GM19043 (cell line): Measurements from ENCODE around the gene DZIP1L.

ENCODE experiments used
- ATAC-seq: cut with Tn5 transposase; IDR thresholded peaks from one replicate; pipeline ENCODE4 v1.9.1; 2021; ENCODE audit warnings: low read depth; ENCODE audit not compliant: unreplicated experiment

The DZIP1L gene

GRCh38 chr3:138042043-138042442 is 73.4 kb downstream of the DZIP1L start:
- no peak for ATAC-seq

GRCh38 chr3:138038725-138039462 is 76.5 kb downstream of the DZIP1L start:
- ATAC-seq = no peak

GRCh38 chr3:138036572-138036971 is 78.8 kb downstream of the DZIP1L start:
- peak; percentile 48 for ATAC-seq

- no peak for ATAC-seq
These were observed 80.5 kb downstream of the DZIP1L start for GRCh38 chr3:138034918-138035317.

GRCh38 chr3:138033202-138033691 is 82.2 kb downstream of the DZIP1L start:
- ATAC-seq = no peak

GRCh38 chr3:138032567-138032966 is 82.8 kb downstream of the DZIP1L start:
- peak; percentile 46 for ATAC-seq

GRCh38 chr3:138031536-138031935 is 83.9 kb downstream of the DZIP1L start:
- no peak for ATAC-seq

- ATAC-seq = no peak
These were observed 84.6 kb downstream of the DZIP1L start for GRCh38 chr3:138030734-138031280.

GRCh38 chr3:138027821-138028220 is 87.6 kb downstream of the DZIP1L start:
- ATAC-seq = no peak

- ATAC-seq = no peak
These were observed 89.9 kb downstream of the DZIP1L start for GRCh38 chr3:138025553-138025952.

- no peak for ATAC-seq
These were observed 91.7 kb downstream of the DZIP1L start for GRCh38 chr3:138023754-138024153.

- no peak for ATAC-seq
These were observed 95.9 kb downstream of the DZIP1L start for GRCh38 chr3:138019281-138020069.

GRCh38 chr3:138016065-138016464 is 99.3 kb downstream of the DZIP1L start:
- ATAC-seq = no peak

GRCh38 chr3:138012526-138012925 is 102.9 kb downstream of the DZIP1L start:
- ATAC-seq = no peak
